ENCODE data around the gene HSPB7. TPM values are rescaled to one million over a fixed set of nuclear protein-coding genes. Genes with fewer than 3 reads are reported as not detected.
"Not testable (repeated sequence)": the region's sequence is repeated elsewhere in the genome, so short reads cannot be mapped to it uniquely, and the experiment has no call there.

The HSPB7 gene
- polyA plus RNA-seq, 1 donor (not counting 4 experiments of a cell fraction or from before 2014, with no cell fraction given): 0.05 TPM

GRCh38 chr1:16061266-16061665 lies 43.4 kb upstream of the HSPB7 start:
- H3K27ac ChIP-seq (ENCODE audit: control insufficient read depth, insufficient read depth, low read length): no peak overlapping the region
- no peak overlapping the region for H3K9ac ChIP-seq (ENCODE audit: control insufficient read depth, extremely low read depth, insufficient read depth, low read length)
- no peaks in the 10 kb centered on the region for H3K9me1 ChIP-seq (ENCODE audit: control insufficient read depth, extremely low read depth, insufficient read depth, low read length)
- H3K27me3 ChIP-seq (ENCODE audit: control insufficient read depth, extremely low read depth, insufficient read depth, low read length): no peaks in the 10 kb centered on the region
- no peak for TF ChIP-seq EZH2 (IDR thresholded peaks at IDR 0.05; ENCODE audit: low read length)
- no peak for TF ChIP-seq CTCF (optimal IDR thresholded peaks at IDR 0.05 in 1 of 3, IDR thresholded peaks at IDR 0.05 in 1 of 3, conservative IDR thresholded peaks at IDR 0.05 in 1 of 3; ENCODE audit: extremely low read depth in 1 of 3, insufficient read depth in 2 of 3, low read length in 3 of 3)
- no peaks in the 10 kb centered on the region for H3K9me3 ChIP-seq (ENCODE audit: control insufficient read depth, low read depth, low read length)
- H3K4me2 ChIP-seq (ENCODE audit: control insufficient read depth, extremely low read depth, insufficient read depth, low read depth, low read length): no peak overlapping the region
- H3K79me2 ChIP-seq (ENCODE audit: control insufficient read depth, insufficient read depth, low read length): no peaks in the 10 kb centered on the region
- H3K36me3 ChIP-seq (ENCODE audit: control insufficient read depth in 2 of 2, extremely low read depth in 1 of 2, insufficient read depth in 2 of 2, low read length in 2 of 2): no peaks in the 10 kb centered on the region
- no peaks in the 10 kb centered on the region for H3K4me1 ChIP-seq (ENCODE audit: control insufficient read depth, extremely low read depth, insufficient read depth, low read length)
- no peaks in the 10 kb centered on the region for H4K20me1 ChIP-seq (ENCODE audit: control insufficient read depth, extremely low read depth, insufficient read depth, low read length)
- no peak for FAIRE-seq
- no peak overlapping the region for H2AFZ ChIP-seq (ENCODE audit: control insufficient read depth, low read length)
- no peak for DNase-seq (ENCODE audit: low read depth, low spot score)
- dilution Hi-C loops (cut with MboI; ENCODE audit: extremely low pct_ligation_motif_present, low sequenced_read_pairs): no loop called here
- H3K4me3 ChIP-seq (ENCODE audit: control insufficient read depth in 2 of 3, extremely low read depth in 1 of 3, insufficient read depth in 2 of 3, low read depth in 1 of 3, low read length in 3 of 3): no peak overlapping the region

- H2AFZ ChIP-seq (ENCODE audit: control insufficient read depth, low read length); H3K4me3 ChIP-seq (ENCODE audit: control insufficient read depth in 2 of 3, extremely low read depth in 1 of 3, insufficient read depth in 2 of 3, low read depth in 1 of 3, low read length in 3 of 3); H3K4me2 ChIP-seq (ENCODE audit: control insufficient read depth, extremely low read depth, insufficient read depth, low read depth, low read length); H3K36me3 ChIP-seq (ENCODE audit: control insufficient read depth in 2 of 2, extremely low read depth in 1 of 2, insufficient read depth in 2 of 2, low read length in 2 of 2); H4K20me1 ChIP-seq (ENCODE audit: control insufficient read depth, extremely low read depth, insufficient read depth, low read length); H3K27ac ChIP-seq (ENCODE audit: control insufficient read depth, insufficient read depth, low read length); DNase-seq (ENCODE audit: low read depth, low spot score); H3K27me3 ChIP-seq (ENCODE audit: control insufficient read depth, extremely low read depth, insufficient read depth, low read length); H3K9me3 ChIP-seq (ENCODE audit: control insufficient read depth, low read depth, low read length); H3K9me1 ChIP-seq (ENCODE audit: control insufficient read depth, extremely low read depth, insufficient read depth, low read length); H3K4me1 ChIP-seq (ENCODE audit: control insufficient read depth, extremely low read depth, insufficient read depth, low read length); FAIRE-seq; H3K9ac ChIP-seq (ENCODE audit: control insufficient read depth, extremely low read depth, insufficient read depth, low read length); dilution Hi-C loops (cut with MboI; ENCODE audit: extremely low pct_ligation_motif_present, low sequenced_read_pairs); H3K79me2 ChIP-seq (ENCODE audit: control insufficient read depth, insufficient read depth, low read length): not testable (repeated sequence)
Measured at GRCh38 chr1:16058394-16059120, 40.7 kb upstream of the HSPB7 start.

GRCh38 chr1:16057314-16057915 lies 39.6 kb upstream of the HSPB7 start:
- H3K27me3 ChIP-seq (ENCODE audit: control insufficient read depth, extremely low read depth, insufficient read depth, low read length); FAIRE-seq; H3K9me1 ChIP-seq (ENCODE audit: control insufficient read depth, extremely low read depth, insufficient read depth, low read length); H3K4me3 ChIP-seq (ENCODE audit: control insufficient read depth in 2 of 3, extremely low read depth in 1 of 3, insufficient read depth in 2 of 3, low read depth in 1 of 3, low read length in 3 of 3); H3K9ac ChIP-seq (ENCODE audit: control insufficient read depth, extremely low read depth, insufficient read depth, low read length); H3K9me3 ChIP-seq (ENCODE audit: control insufficient read depth, low read depth, low read length); H3K36me3 ChIP-seq (ENCODE audit: control insufficient read depth in 2 of 2, extremely low read depth in 1 of 2, insufficient read depth in 2 of 2, low read length in 2 of 2); H3K4me1 ChIP-seq (ENCODE audit: control insufficient read depth, extremely low read depth, insufficient read depth, low read length); H3K27ac ChIP-seq (ENCODE audit: control insufficient read depth, insufficient read depth, low read length); H3K4me2 ChIP-seq (ENCODE audit: control insufficient read depth, extremely low read depth, insufficient read depth, low read depth, low read length); DNase-seq (ENCODE audit: low read depth, low spot score); H3K79me2 ChIP-seq (ENCODE audit: control insufficient read depth, insufficient read depth, low read length); H2AFZ ChIP-seq (ENCODE audit: control insufficient read depth, low read length); H4K20me1 ChIP-seq (ENCODE audit: control insufficient read depth, extremely low read depth, insufficient read depth, low read length); dilution Hi-C loops (cut with MboI; ENCODE audit: extremely low pct_ligation_motif_present, low sequenced_read_pairs): not testable (repeated sequence)

- dilution Hi-C loops (cut with MboI; ENCODE audit: extremely low pct_ligation_motif_present, low sequenced_read_pairs); H3K27ac ChIP-seq (ENCODE audit: control insufficient read depth, insufficient read depth, low read length); H3K27me3 ChIP-seq (ENCODE audit: control insufficient read depth, extremely low read depth, insufficient read depth, low read length); H3K9ac ChIP-seq (ENCODE audit: control insufficient read depth, extremely low read depth, insufficient read depth, low read length); H3K4me1 ChIP-seq (ENCODE audit: control insufficient read depth, extremely low read depth, insufficient read depth, low read length); H3K79me2 ChIP-seq (ENCODE audit: control insufficient read depth, insufficient read depth, low read length); H2AFZ ChIP-seq (ENCODE audit: control insufficient read depth, low read length); H4K20me1 ChIP-seq (ENCODE audit: control insufficient read depth, extremely low read depth, insufficient read depth, low read length); DNase-seq (ENCODE audit: low read depth, low spot score); H3K36me3 ChIP-seq (ENCODE audit: control insufficient read depth in 2 of 2, extremely low read depth in 1 of 2, insufficient read depth in 2 of 2, low read length in 2 of 2); H3K4me3 ChIP-seq (ENCODE audit: control insufficient read depth in 2 of 3, extremely low read depth in 1 of 3, insufficient read depth in 2 of 3, low read depth in 1 of 3, low read length in 3 of 3); H3K4me2 ChIP-seq (ENCODE audit: control insufficient read depth, extremely low read depth, insufficient read depth, low read depth, low read length); H3K9me1 ChIP-seq (ENCODE audit: control insufficient read depth, extremely low read depth, insufficient read depth, low read length); H3K9me3 ChIP-seq (ENCODE audit: control insufficient read depth, low read depth, low read length); FAIRE-seq: not testable (repeated sequence)
Measured at GRCh38 chr1:16056521-16056912, 38.7 kb upstream of the HSPB7 start.
